ENCODE results near the gene ZNF148.
"Not testable (repeated sequence)": the region's sequence is repeated elsewhere in the genome, so short reads cannot be mapped to it uniquely, and the experiment has no call there.

ZNF148 gene

GRCh38 chr3:125374996-125375941 is at the start of gene ZNF148:
Gene ZNF148 (minus strand): TSS chr3:125375325. CDS start chr3:125313640, 61,685 bp downstream.
- Mint-ChIP-seq H3K4me3 (peak within 1 kb of the TSS; percentile 100), H3K9me3 (ENCODE audit: low read depth) (no peaks in the 10 kb centered on the region), H3K36me3 (peaks cover 5% of the 10 kb centered on the region), H3K4me1 (ENCODE audit: low read depth) (peaks cover 42% of the 10 kb centered on the region), H3K27me3 (no peaks in the 10 kb centered on the region), H3K27ac (peak within 1 kb of the TSS; percentile 99)

GRCh38 chr3:125418306-125418705 is 43.2 kb upstream of the ZNF148 start:
- Mint-ChIP-seq H3K27me3 (peaks cover 2% of the 10 kb centered on the region), H3K36me3 (peaks cover 2% of the 10 kb centered on the region), H3K4me1 (ENCODE audit: low read depth) (no peaks in the 10 kb centered on the region), H3K27ac (no peak overlapping the region), H3K4me3 (no peak overlapping the region), H3K9me3 (ENCODE audit: low read depth) (no peaks in the 10 kb centered on the region)

GRCh38 chr3:125416235-125416634 is 41.1 kb upstream of the ZNF148 start:
- Mint-ChIP-seq H3K9me3 (ENCODE audit: low read depth) (no peaks in the 10 kb centered on the region), H3K4me1 (ENCODE audit: low read depth) (no peaks in the 10 kb centered on the region), H3K36me3 (peaks cover 2% of the 10 kb centered on the region), H3K27me3 (peaks cover 2% of the 10 kb centered on the region), H3K4me3 (no peak overlapping the region), H3K27ac (no peak overlapping the region)

GRCh38 chr3:125414669-125415068 is 39.5 kb upstream of the ZNF148 start:
- Mint-ChIP-seq H3K36me3 (peaks cover 2% of the 10 kb centered on the region), H3K27me3 (peaks cover 4% of the 10 kb centered on the region), H3K4me3 (no peak overlapping the region), H3K9me3 (ENCODE audit: low read depth) (no peaks in the 10 kb centered on the region), H3K27ac (no peak overlapping the region), H3K4me1 (ENCODE audit: low read depth) (no peaks in the 10 kb centered on the region)

- H3K27ac Mint-ChIP-seq: no peak overlapping the region
- H3K36me3 Mint-ChIP-seq: no peaks in the 10 kb centered on the region
- peaks cover 4% of the 10 kb centered on the region for H3K9me3 Mint-ChIP-seq (ENCODE audit: low read depth)
- no peak overlapping the region for H3K4me3 Mint-ChIP-seq
- peaks cover 5% of the 10 kb centered on the region for H3K27me3 Mint-ChIP-seq
- H3K4me1 Mint-ChIP-seq (ENCODE audit: low read depth): no peaks in the 10 kb centered on the region
Measured at GRCh38 chr3:125410922-125411321, 35.8 kb upstream of the ZNF148 start.

GRCh38 chr3:125406070-125406469 is 30.9 kb upstream of the ZNF148 start:
- Mint-ChIP-seq H3K9me3 (ENCODE audit: low read depth) (peaks cover 7% of the 10 kb centered on the region), H3K27ac (no peak overlapping the region), H3K36me3 (peaks cover 3% of the 10 kb centered on the region), H3K4me3 (no peak overlapping the region), H3K27me3 (peaks cover 2% of the 10 kb centered on the region), H3K4me1 (ENCODE audit: low read depth) (no peaks in the 10 kb centered on the region)

GRCh38 chr3:125405515-125405914 is 30.4 kb upstream of the ZNF148 start:
- not testable (repeated sequence) for H3K4me3 Mint-ChIP-seq; H3K9me3 Mint-ChIP-seq (ENCODE audit: low read depth); H3K4me1 Mint-ChIP-seq (ENCODE audit: low read depth); H3K27me3 Mint-ChIP-seq; H3K27ac Mint-ChIP-seq; H3K36me3 Mint-ChIP-seq

GRCh38 chr3:125403789-125404188 is 28.7 kb upstream of the ZNF148 start:
- Mint-ChIP-seq H3K9me3 (ENCODE audit: low read depth) (peaks cover 7% of the 10 kb centered on the region), H3K36me3 (peaks cover 3% of the 10 kb centered on the region), H3K27me3 (peaks cover 1% of the 10 kb centered on the region), H3K4me3 (no peak overlapping the region), H3K27ac (no peak overlapping the region), H3K4me1 (ENCODE audit: low read depth) (no peaks in the 10 kb centered on the region)

- H3K27me3 Mint-ChIP-seq: peaks cover 3% of the 10 kb centered on the region
- H3K27ac Mint-ChIP-seq: no peak overlapping the region
- peaks cover 7% of the 10 kb centered on the region for H3K9me3 Mint-ChIP-seq (ENCODE audit: low read depth)
- peaks cover 3% of the 10 kb centered on the region for H3K36me3 Mint-ChIP-seq
- H3K4me1 Mint-ChIP-seq (ENCODE audit: low read depth): no peaks in the 10 kb centered on the region
- H3K4me3 Mint-ChIP-seq: no peak overlapping the region
Measured at GRCh38 chr3:125402639-125403038, 27.5 kb upstream of the ZNF148 start.

- peaks cover 7% of the 10 kb centered on the region for H3K9me3 Mint-ChIP-seq (ENCODE audit: low read depth)
- H3K27me3 Mint-ChIP-seq: peaks cover 6% of the 10 kb centered on the region
- no peaks in the 10 kb centered on the region for H3K4me1 Mint-ChIP-seq (ENCODE audit: low read depth)
- H3K36me3 Mint-ChIP-seq: peaks cover 3% of the 10 kb centered on the region
- H3K27ac Mint-ChIP-seq: no peak overlapping the region
- no peak overlapping the region for H3K4me3 Mint-ChIP-seq
Measured at GRCh38 chr3:125401402-125401801, 26.3 kb upstream of the ZNF148 start.

- H3K27me3 Mint-ChIP-seq: peaks cover 12% of the 10 kb centered on the region
- H3K36me3 Mint-ChIP-seq: peaks cover 2% of the 10 kb centered on the region
- no peak overlapping the region for H3K4me3 Mint-ChIP-seq
- H3K4me1 Mint-ChIP-seq (ENCODE audit: low read depth): peaks cover 1% of the 10 kb centered on the region
- H3K9me3 Mint-ChIP-seq (ENCODE audit: low read depth): no peaks in the 10 kb centered on the region
- no peak overlapping the region for H3K27ac Mint-ChIP-seq
Measured at GRCh38 chr3:125398952-125399351, 23.8 kb upstream of the ZNF148 start.

- H3K27me3 Mint-ChIP-seq: peaks cover 16% of the 10 kb centered on the region
- H3K27ac Mint-ChIP-seq: no peak overlapping the region
- H3K4me1 Mint-ChIP-seq (ENCODE audit: low read depth): peaks cover 6% of the 10 kb centered on the region
- H3K36me3 Mint-ChIP-seq: peaks cover 5% of the 10 kb centered on the region
- no peaks in the 10 kb centered on the region for H3K9me3 Mint-ChIP-seq (ENCODE audit: low read depth)
- no peak overlapping the region for H3K4me3 Mint-ChIP-seq
Measured at GRCh38 chr3:125395091-125395490, 20.0 kb upstream of the ZNF148 start.

GRCh38 chr3:125394406-125394805 is 19.3 kb upstream of the ZNF148 start:
- Mint-ChIP-seq H3K4me1 (ENCODE audit: low read depth) (peaks cover 12% of the 10 kb centered on the region), H3K9me3 (ENCODE audit: low read depth) (no peaks in the 10 kb centered on the region), H3K36me3 (peaks cover 5% of the 10 kb centered on the region), H3K4me3 (no peak overlapping the region), H3K27me3 (peaks cover 16% of the 10 kb centered on the region), H3K27ac (no peak overlapping the region)

- no peak overlapping the region for H3K4me3 Mint-ChIP-seq
- no peak overlapping the region for H3K27ac Mint-ChIP-seq
- peaks cover 3% of the 10 kb centered on the region for H3K36me3 Mint-ChIP-seq
Measured at GRCh38 chr3:125389282-125389681, 14.2 kb upstream of the ZNF148 start.

GRCh38 chr3:125388369-125388768 is 13.2 kb upstream of the ZNF148 start:
- not testable (repeated sequence) for H3K36me3 Mint-ChIP-seq; H3K9me3 Mint-ChIP-seq (ENCODE audit: low read depth); H3K27ac Mint-ChIP-seq; H3K27me3 Mint-ChIP-seq; H3K4me3 Mint-ChIP-seq
- H3K4me1 Mint-ChIP-seq (ENCODE audit: low read depth): peaks cover 12% of the 10 kb centered on the region

More at GRCh38 chr3:125389282-125389681, 14.2 kb upstream of the ZNF148 start:
- Mint-ChIP-seq H3K9me3 (ENCODE audit: low read depth) (no peaks in the 10 kb centered on the region), H3K4me1 (ENCODE audit: low read depth) (peaks cover 16% of the 10 kb centered on the region), H3K27me3 (peaks cover 9% of the 10 kb centered on the region)

GRCh38 chr3:125386811-125387210 is 11.7 kb upstream of the ZNF148 start:
- Mint-ChIP-seq H3K27me3 (peaks cover 6% of the 10 kb centered on the region), H3K4me3 (no peak overlapping the region)

More at GRCh38 chr3:125386811-125387210, 11.7 kb upstream of the ZNF148 start:
- H3K36me3 Mint-ChIP-seq: no peaks in the 10 kb centered on the region
- H3K4me1 Mint-ChIP-seq (ENCODE audit: low read depth): peaks cover 18% of the 10 kb centered on the region
- no peak overlapping the region for H3K27ac Mint-ChIP-seq
- H3K9me3 Mint-ChIP-seq (ENCODE audit: low read depth): no peaks in the 10 kb centered on the region
